GM18870 (cell line): ENCODE results near the gene POLG.
A peak's percentile ranks its signal among the peaks of the same experiment; 100 is the strongest.

Source experiments
- ATAC-seq: cut with Tn5 transposase; IDR thresholded peaks from one replicate; pipeline ENCODE4 v1.9.1; 2021; ENCODE audit warnings: moderate library complexity; ENCODE audit not compliant: unreplicated experiment

POLG gene

GRCh38 chr15:89334510-89335297 lies at the start of gene POLG:
TSS of gene POLG (minus strand) at chr15:89334824. CDS start at chr15:89333754, 1,070 bp downstream.
- ATAC-seq: peak; percentile 75

- no peak for ATAC-seq
Observed at GRCh38 chr15:89384176-89384604, 49.6 kb upstream of the POLG start.

DNA sequence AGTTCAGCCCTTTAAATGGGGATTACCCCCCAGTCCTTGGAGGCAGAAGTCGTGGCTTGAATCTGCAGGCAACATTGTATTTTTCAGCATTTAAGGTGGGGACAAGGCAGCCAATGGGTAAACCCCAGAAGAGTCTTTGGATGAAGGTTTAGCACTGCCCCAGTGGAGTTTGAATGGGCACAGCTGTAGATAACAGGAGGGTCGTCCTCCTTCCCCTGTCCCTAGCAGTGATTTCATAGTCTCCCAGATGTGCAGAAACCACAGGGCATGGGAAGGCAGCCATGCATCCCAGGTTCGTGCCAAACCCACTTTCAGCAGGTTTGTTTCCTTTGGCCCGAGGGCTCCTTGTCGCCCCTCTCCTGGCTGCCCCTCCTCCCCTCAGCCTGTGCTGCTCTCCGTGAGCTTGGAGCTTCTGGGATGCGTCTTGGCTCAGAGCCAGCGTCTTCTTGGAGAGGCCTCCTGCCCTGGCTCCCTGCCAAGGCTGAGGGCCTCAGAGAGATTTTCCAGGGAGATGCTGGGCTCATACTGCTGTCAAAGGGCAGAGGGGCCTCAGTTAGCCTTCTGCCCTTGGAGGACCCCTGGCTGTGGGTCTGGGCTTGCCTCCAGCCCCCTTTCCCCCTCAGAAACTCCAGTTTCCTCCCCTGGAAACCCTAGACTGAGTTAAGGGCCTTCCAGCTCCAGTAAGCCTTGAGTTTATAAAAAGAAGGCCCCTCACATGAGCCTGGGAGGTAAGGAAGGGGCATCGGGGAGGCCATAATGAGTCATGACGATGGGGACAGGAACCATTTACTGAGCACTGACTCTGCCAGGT lies 48.9 kb upstream of the POLG start:
- ATAC-seq: no peak

GRCh38 chr15:89381888-89382686 lies 47.5 kb upstream of the POLG start:
- no peak for ATAC-seq

- no peak for ATAC-seq
Observed at GRCh38 chr15:89381331-89381730, 46.7 kb upstream of the POLG start.

GRCh38 chr15:89379818-89380217 lies 45.2 kb upstream of the POLG start:
- no peak for ATAC-seq

GRCh38 chr15:89379251-89379695 lies 44.6 kb upstream of the POLG start:
- no peak for ATAC-seq

- no peak for ATAC-seq
Observed at GRCh38 chr15:89378296-89379151, 43.9 kb upstream of the POLG start.

DNA sequence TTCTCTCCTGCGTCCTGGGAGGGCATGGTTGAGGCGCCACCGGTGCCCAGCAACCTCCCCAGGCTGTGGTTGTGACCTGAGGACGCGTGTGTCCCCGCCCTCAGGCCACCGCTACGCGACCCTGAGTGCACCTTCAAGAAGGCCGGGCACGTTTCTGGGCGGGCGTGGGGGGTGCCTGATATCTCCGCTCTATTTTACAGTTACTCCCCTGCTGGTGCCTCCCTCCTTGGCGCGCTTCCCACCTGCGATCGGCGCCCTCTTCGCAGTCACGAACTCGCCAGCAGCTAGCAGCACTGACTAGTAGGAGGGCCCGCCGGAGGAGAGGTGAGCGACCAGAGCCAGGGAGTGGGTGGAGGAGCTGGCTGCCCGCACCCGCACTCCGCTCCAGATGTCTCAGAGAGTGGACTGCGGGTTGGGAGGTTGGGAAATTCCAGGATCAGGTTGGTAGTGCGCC lies 43.2 kb upstream of the POLG start:
- ATAC-seq: no peak

- ATAC-seq: no peak
Observed at GRCh38 chr15:89377024-89377841, 42.6 kb upstream of the POLG start.

DNA sequence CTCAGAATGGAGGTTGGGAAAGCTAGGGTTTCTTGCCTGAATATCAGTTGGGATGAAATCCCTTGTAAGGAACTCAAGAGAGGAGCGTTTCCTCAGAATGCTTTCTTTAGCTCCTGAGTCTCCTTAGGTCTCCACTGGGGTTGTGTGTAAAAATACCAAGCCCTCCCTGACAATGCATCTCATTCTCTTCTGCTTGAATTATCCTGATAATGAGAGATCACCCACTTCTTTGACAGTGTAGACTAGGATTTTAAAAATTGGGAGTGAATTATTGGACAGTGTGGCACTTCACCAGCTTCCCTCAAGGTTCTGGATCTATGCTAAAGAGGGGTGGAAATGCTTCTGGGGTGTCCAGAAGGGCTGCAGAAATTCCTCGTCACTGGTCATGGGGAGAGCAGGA lies 41.8 kb upstream of the POLG start:
- no peak for ATAC-seq

DNA sequence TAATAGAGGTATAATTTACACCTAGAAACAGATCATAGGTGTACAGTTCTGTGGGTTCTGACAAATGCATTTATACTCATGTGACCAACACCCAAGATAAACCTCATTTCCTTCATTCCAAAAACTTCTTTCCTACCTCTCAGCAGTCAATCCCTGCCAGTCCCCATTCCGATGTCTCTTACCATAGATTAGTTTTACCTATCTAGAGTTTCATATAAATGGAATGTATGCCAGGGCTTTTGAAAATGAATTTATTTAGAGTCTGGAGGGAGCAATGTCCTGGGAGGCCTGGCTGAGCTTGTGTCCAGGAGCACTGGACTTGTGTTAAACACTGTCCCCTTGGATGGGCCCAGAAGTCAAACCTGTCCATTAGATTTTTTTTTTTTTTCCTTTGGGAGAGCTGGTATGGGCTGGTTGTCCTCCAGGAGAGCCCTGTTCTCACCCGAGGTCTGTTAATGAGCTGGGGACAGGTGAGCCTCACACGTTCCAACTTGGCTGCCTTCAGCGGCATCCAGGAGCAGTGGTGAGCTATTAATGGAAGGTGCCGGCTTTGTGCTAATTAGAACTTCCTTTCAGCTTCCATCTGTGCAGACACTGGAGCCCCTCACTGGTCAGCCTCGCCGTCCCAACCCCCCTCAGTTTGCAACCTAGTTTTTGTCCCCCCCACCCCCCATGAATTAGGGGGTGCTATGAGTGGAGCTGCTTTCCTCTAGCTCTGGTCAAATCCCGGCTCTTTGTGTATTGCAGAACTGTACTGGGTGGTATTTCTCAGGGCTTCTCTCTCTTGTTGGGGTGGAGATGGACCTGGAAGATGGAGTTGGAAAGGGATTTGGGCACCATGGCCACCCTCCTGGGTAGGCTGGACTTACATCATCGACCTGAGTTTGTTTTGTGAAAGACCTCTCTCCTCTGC lies 40.7 kb upstream of the POLG start:
- no peak for ATAC-seq

DNA sequence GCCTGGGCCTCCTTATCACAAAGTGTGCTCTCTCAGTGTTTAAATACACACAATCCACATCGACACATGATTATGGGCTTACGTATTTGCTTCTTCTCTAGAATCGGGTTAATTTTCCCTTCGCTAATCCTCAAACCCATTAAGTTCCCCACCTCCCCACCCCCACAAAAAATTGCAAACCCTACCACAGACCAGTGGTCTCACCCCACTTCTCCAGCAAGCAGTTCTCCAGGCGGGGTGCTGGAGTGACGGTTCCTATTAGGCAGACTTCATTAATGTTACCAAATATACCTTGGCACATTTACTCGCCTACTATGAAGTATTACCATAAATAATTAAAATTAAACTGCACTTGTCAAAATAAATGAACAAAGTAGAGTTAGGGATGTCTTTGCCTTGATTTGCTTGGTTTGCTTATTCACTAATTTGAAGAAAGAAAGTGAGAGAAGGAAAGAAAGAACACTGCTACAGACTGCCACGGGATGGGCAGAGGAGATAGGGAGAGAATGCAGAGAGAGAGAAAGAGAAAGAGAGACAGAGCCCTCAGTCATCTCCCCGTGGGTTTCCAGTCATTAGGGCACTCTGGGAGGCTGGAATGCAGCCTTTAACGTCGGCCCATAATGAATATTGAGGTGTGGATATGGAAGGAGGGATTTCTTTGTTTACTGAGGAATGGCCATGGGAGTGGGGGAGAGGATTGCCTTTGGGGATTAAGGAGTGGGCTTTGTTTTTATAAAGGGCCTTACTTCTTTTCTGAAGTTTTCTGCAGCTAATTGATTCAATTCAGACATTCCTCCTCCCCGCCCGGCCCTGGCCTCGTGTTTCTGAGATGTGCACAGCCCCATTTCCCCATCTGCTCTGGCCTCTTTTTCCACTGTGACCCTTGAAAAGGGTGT lies 39.7 kb upstream of the POLG start:
- no peak for ATAC-seq

- no peak for ATAC-seq
Observed at GRCh38 chr15:89372069-89372935, 37.7 kb upstream of the POLG start.

DNA sequence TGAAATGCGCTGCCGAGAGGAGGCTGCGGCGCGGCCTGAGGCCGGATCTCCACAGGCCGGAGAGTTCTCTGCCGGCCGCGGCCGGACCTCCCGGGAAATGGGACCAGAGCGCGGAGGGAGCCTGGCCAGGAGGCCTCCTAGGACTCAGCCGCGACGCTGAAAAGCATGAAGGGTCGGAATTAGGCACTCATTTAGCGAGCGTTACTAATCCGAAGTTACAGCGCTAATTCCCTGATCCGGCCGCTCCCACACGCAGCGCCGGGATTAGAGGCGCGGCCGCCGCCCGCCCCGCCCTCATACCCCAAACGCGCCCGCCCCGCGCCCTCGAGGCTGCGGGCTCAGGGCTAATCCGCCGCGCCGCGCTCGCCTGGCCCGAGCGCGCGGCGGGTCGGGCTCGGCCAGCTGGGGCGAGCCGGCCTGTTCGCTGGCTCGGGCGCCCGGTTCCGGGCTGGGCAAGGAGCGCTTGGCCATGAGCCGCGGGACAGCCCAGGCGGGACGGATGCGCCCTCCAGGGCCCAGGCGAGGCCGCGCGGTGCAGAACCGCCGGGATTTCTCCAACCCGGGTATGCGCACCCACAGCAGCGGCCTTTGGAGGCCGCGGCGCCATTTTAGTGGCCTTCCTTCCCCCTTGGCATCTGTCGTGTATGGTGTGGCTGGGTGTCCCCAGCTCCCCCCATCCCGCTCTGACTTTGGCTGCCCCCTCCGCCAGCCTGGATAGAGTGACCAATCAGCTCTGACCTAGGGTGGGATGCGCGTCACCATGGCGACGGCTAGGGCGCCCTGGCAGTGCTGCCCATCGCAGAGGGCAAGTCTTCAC lies 36.8 kb upstream of the POLG start:
- no peak for ATAC-seq

DNA sequence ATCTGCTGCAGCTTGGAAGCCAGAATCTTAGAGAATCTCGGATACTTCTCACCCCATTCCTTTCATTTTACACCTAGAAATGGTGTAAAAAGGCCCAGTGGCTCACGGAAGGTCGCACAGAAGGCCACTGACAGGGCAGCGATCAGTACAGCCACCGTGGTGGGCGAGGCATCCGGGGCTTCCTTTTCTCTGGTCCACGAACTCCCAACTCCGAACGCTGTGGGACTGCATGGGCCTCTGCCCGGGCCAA lies 36.3 kb upstream of the POLG start:
- ATAC-seq: no peak
